ENCODE measurements around the gene TRPV2. TPM values are rescaled to one million over a fixed set of nuclear protein-coding genes. Genes with fewer than 3 reads are reported as not detected.

Gene TRPV2
- total RNA-seq, 4 donors from 2014 or later: 3.9 to 19.0 (median 7.7) TPM

DNA sequence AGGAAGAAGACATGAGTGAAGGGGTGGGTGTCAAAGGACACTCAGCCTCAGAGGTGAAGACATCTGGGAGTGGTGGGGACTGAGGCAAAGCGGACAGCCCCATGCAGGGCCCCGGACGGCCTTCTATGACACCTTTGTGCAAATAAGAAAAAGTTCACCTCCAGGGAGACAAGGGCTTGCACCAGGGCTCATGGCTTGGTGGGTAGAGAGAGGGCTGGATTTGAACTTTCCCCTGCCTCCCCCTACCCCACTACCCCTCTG lies 46.2 kb downstream of the TRPV2 start:
- no peak for DNase-seq
- TF ChIP-seq, protein P1, sequence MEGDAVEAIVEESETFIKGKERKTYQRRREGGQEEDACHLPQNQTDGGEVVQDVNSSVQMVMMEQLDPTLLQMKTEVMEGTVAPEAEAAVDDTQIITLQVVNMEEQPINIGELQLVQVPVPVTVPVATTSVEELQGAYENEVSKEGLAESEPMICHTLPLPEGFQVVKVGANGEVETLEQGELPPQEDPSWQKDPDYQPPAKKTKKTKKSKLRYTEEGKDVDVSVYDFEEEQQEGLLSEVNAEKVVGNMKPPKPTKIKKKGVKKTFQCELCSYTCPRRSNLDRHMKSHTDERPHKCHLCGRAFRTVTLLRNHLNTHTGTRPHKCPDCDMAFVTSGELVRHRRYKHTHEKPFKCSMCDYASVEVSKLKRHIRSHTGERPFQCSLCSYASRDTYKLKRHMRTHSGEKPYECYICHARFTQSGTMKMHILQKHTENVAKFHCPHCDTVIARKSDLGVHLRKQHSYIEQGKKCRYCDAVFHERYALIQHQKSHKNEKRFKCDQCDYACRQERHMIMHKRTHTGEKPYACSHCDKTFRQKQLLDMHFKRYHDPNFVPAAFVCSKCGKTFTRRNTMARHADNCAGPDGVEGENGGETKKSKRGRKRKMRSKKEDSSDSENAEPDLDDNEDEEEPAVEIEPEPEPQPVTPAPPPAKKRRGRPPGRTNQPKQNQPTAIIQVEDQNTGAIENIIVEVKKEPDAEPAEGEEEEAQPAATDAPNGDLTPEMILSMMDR (IDR thresholded peaks at IDR 0.05): no peak
- TF ChIP-seq POLR2A (IDR thresholded peaks at IDR 0.05): no peak
- Histone ChIP-seq H3K27me3 (no peaks in the 10 kb centered on the region), H3K4me3 (no peak overlapping the region), H3K9me3 (no peaks in the 10 kb centered on the region), H3K4me1 (peaks cover 0 to 37% (median 10%) of the 10 kb centered on the region in 4 donors), H3K27ac (no peak overlapping the region), H3K36me3 (peaks cover 0 to 45% (median 0%) of the 10 kb centered on the region in 3 donors)

DNA sequence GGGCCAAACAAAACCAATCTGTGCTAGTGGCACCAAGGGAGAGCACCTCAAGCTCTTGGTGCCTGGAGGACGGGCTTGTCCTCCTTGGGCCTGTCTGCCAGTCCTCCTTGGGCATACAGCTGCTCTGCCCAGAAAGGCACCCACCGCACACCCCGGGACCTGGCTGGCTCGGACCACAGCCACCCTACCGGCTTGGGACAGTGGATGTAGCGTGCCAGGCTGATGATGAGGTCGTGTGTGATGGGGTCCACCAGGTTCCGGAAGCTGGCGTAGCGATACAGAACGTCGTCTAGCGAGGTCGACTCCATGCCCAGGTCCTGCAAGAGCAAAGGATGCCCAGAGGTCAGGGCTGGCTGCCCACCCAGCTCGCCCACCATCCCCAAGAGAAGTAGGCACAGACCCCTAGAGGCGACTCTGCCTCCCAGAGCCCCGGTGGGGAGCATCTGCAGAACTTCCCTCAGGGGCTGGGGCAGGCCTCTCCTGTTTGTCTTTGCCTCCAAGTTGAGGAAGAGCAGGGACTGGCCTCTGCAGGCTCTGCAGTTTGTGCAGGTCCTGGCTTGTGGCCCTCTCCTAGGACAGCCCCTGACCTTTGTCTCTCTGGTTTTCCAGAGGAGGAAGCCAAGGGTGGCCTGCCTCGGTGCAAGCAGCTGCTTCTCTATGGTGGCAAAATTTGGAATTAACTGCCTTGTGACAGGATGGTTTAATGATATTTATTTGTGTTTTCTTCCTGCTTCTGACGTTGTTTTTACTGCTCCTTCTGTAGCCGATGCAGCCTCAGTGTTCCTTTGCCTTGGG lies 46.9 kb downstream of the TRPV2 start:
- no peaks in the 10 kb centered on the region for H3K9me3 ChIP-seq
- H3K4me3 ChIP-seq: no peak overlapping the region
- no peak for TF ChIP-seq POLR2A (IDR thresholded peaks at IDR 0.05)
- TF ChIP-seq, protein P1 (IDR thresholded peaks at IDR 0.05): no peak
- H3K4me1 ChIP-seq: peaks cover 0 to 41% (median 10%) of the 10 kb centered on the region in 4 donors
- DNase-seq: no peak
- peak overlapping the region in 3 of 4 donors; percentile 36 to 99 (median 89) for H3K27ac ChIP-seq
- H3K36me3 ChIP-seq: peaks cover 0 to 39% (median 0%) of the 10 kb centered on the region in 3 donors
- H3K27me3 ChIP-seq: no peaks in the 10 kb centered on the region

DNA sequence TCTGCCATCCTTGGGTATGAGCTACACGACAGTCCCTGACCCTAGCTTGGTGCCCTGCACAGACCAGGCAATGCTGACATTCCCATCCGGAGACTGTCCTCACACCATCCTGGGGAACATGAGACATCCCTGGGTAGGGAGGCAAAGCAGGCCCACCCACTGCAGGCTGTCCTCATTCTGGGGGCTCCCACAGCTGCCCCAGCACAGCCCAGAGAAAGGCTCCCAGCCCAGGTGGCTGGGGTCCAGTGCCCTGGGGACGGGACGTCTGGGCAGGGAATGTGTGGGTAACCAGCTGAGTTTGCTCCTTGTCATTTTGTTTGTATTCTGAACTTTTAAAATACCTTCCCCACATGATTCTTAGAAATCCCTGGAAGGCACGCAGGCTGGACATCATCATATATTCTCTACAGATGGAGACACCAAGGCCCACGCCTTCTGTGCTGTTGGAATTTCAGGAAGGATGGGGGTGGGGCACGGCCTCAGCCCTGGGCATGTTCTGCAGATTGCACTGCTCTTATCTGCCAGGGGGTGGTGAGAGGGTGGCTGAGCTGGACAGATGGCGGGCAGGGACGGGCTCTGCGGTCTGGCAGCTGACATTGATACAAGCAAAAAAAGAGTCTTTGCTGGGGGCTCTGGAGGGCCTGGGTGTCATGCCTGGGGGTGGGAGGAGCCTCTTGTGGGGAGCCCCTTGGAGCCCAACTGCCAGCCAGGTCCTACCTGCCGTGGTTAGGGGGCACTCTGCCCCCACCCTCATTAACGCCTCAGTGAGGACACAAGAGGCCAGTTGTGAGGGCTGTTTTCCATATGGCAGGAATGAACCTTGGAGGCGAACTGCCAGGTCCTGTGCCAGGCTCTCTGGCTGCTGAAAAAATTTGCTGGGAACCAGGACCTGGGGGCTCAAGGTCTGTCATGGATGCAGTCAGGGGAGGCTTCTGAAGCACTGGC lies 48.3 kb downstream of the TRPV2 start:
- peak in 1 of 2 donors; percentile 69 for TF ChIP-seq POLR2A (IDR thresholded peaks at IDR 0.05)
- TF ChIP-seq, protein P1 (IDR thresholded peaks at IDR 0.05): peak in 4 of 6 experiments; percentile 25 to 81 (median 77)
- Histone ChIP-seq H3K4me3 (no peak overlapping the region), H3K9me3 (no peaks in the 10 kb centered on the region), H3K36me3 (peaks cover 0 to 26% (median 0%) of the 10 kb centered on the region in 3 donors), H3K27me3 (no peaks in the 10 kb centered on the region), H3K4me1 (peaks cover 0 to 52% (median 10%) of the 10 kb centered on the region in 4 donors), H3K27ac (peak overlapping the region; percentile 25 to 99 (median 88))
- DNase-seq: peak in 2 of 3 donors; percentile 89 to 91

DNA sequence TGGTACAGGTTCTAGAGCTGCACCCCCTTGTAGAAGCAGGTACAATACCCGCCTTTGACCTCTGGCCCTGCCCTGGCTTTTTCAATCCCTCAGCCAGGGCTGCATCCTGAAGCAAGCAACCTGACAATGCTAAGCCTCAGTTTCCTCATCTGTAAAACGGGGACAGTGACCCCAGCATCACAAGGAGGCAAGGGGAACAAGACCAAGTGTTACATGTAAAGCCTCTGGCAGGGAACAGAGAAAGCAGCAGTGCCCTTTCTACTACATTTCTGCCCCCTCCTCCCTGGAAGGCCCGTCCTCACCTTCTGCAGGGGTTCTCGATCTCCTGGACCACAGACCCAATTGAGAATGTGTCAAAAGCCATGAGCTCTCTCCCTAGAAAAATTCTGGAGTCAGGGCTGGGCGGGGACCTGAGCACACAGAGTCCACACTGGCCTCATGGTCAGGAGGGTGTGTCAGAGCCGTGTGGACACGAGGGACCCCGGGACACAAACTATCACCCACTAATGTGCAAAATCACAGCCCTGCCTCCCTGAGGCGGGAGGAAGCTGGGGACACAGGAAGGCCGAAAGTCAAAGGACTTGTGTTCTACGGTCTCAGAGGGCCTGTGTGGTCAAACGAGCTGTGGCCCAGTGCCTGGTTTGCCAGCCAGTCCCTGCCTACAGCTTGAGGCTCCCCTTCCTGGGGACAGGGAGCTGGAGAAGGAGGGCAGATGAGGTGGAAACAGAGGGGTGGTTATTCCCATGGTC lies 49.1 kb downstream of the TRPV2 start:
- peaks cover 0 to 60% (median 10%) of the 10 kb centered on the region in 4 donors for H3K4me1 ChIP-seq
- peak in 2 of 3 donors; percentile 70 to 75 for DNase-seq
- TF ChIP-seq, protein P1 (IDR thresholded peaks at IDR 0.05): no peak
- TF ChIP-seq POLR2A (IDR thresholded peaks at IDR 0.05): peak; percentile 39 to 48
- no peaks in the 10 kb centered on the region for H3K9me3 ChIP-seq
- H3K27ac ChIP-seq: peak overlapping the region; percentile 25 to 99 (median 88)
- no peaks in the 10 kb centered on the region for H3K27me3 ChIP-seq
- no peak overlapping the region for H3K4me3 ChIP-seq
- peaks cover 0 to 25% (median 0%) of the 10 kb centered on the region in 3 donors for H3K36me3 ChIP-seq

DNA sequence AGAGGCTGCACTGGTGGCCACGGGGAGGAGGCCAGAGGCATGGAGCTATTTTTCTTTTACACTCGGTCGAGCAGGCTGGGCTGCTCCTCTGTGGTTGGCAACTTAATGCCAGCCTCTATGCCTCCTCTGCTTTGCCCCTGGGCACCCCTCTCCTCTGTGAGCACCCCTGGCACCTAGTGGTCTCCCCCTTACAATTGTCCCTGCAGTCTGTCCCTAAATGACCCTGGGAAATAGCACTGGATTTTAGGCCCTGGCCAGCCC lies 49.6 kb downstream of the TRPV2 start:
- Histone ChIP-seq H3K9me3 (no peaks in the 10 kb centered on the region), H3K27ac (peak overlapping the region in 3 of 4 donors; percentile 88 to 99 (median 89)), H3K4me1 (peaks cover 0 to 65% (median 12%) of the 10 kb centered on the region in 4 donors), H3K4me3 (no peak overlapping the region), H3K36me3 (peaks cover 0 to 25% (median 0%) of the 10 kb centered on the region in 3 donors), H3K27me3 (no peaks in the 10 kb centered on the region)
- TF ChIP-seq, protein P1 (IDR thresholded peaks at IDR 0.05): no peak
- no peak for TF ChIP-seq POLR2A (IDR thresholded peaks at IDR 0.05)
- no peak for DNase-seq

All from Peyer's patch (tissue), 4 donors.